ENCODE results near the gene GPR108.

DNA sequence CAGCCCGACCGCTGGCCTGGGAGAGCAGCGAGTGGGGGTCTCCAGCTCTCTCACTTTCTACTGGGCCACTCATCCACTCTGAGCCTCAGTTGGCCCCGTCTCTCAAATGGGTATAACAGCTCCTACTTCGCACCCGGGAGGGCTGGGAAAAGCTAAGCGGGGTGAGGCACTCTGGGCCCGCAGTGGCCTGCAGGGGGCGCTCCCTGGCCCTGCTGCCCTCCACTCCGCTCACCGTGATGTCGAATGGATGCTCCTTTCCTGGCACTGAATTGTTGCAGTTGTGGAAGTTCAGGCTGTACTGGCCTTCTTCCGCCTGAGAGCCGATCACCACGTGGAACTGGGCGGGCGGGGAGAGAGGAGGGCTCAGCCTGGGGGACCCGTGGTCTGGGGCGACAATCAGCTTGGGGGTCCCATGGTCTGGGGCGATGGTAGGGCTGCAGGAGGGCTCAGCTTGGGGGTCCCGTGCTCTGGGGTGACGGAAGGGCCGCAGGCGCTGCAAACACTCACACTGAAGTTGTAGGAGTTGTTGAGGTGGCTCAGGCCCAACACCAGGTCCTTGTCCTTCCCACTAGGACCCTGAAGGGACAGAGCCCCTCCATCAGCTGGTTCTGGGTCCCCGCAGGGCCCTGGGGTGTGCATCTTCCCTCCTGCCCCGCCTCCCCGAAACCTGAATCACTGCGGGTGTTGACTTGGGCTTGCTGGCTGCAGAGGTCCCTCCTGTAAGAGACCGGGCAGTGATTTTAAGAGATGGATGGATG is 3.9 kb downstream of the GPR108 start:
- TF ChIP-seq, protein P1, sequence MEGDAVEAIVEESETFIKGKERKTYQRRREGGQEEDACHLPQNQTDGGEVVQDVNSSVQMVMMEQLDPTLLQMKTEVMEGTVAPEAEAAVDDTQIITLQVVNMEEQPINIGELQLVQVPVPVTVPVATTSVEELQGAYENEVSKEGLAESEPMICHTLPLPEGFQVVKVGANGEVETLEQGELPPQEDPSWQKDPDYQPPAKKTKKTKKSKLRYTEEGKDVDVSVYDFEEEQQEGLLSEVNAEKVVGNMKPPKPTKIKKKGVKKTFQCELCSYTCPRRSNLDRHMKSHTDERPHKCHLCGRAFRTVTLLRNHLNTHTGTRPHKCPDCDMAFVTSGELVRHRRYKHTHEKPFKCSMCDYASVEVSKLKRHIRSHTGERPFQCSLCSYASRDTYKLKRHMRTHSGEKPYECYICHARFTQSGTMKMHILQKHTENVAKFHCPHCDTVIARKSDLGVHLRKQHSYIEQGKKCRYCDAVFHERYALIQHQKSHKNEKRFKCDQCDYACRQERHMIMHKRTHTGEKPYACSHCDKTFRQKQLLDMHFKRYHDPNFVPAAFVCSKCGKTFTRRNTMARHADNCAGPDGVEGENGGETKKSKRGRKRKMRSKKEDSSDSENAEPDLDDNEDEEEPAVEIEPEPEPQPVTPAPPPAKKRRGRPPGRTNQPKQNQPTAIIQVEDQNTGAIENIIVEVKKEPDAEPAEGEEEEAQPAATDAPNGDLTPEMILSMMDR (IDR thresholded peaks at IDR 0.05 in 8 of 11, conservative IDR thresholded peaks at IDR 0.05 in 3 of 11), result peak in 6 of 11 experiments; percentile 4 to 45 (median 20)
- peak in 1 of 3 donors; percentile 6 for TF ChIP-seq POLR2AphosphoS5 (IDR thresholded peaks at IDR 0.05)
- TF ChIP-seq POLR2A (IDR thresholded peaks at IDR 0.05), result no peak

Data from spleen (tissue), 7 donors.